ENCODE results near the gene XRN2.

- no peak for TF ChIP-seq SMC3 (IDR thresholded peaks at IDR 0.05)
- TF ChIP-seq, protein P1, sequence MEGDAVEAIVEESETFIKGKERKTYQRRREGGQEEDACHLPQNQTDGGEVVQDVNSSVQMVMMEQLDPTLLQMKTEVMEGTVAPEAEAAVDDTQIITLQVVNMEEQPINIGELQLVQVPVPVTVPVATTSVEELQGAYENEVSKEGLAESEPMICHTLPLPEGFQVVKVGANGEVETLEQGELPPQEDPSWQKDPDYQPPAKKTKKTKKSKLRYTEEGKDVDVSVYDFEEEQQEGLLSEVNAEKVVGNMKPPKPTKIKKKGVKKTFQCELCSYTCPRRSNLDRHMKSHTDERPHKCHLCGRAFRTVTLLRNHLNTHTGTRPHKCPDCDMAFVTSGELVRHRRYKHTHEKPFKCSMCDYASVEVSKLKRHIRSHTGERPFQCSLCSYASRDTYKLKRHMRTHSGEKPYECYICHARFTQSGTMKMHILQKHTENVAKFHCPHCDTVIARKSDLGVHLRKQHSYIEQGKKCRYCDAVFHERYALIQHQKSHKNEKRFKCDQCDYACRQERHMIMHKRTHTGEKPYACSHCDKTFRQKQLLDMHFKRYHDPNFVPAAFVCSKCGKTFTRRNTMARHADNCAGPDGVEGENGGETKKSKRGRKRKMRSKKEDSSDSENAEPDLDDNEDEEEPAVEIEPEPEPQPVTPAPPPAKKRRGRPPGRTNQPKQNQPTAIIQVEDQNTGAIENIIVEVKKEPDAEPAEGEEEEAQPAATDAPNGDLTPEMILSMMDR (IDR thresholded peaks at IDR 0.05) = no peak
- TF ChIP-seq, protein P2, sequence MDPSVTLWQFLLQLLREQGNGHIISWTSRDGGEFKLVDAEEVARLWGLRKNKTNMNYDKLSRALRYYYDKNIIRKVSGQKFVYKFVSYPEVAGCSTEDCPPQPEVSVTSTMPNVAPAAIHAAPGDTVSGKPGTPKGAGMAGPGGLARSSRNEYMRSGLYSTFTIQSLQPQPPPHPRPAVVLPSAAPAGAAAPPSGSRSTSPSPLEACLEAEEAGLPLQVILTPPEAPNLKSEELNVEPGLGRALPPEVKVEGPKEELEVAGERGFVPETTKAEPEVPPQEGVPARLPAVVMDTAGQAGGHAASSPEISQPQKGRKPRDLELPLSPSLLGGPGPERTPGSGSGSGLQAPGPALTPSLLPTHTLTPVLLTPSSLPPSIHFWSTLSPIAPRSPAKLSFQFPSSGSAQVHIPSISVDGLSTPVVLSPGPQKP (IDR thresholded peaks at IDR 0.05; ENCODE audit: low read depth, low read length) = no peak
- no peak for TF ChIP-seq HOXB5 (CRISPR knock-in tag; IDR thresholded peaks at IDR 0.05)
- TF ChIP-seq, protein P3, sequence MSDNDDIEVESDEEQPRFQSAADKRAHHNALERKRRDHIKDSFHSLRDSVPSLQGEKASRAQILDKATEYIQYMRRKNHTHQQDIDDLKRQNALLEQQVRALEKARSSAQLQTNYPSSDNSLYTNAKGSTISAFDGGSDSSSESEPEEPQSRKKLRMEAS (IDR thresholded peaks at IDR 0.05) = no peak
- TF ChIP-seq RCOR1 (IDR thresholded peaks at IDR 0.05; ENCODE audit: low read depth, low read length) = no peak
- TF ChIP-seq KDM5A (IDR thresholded peaks at IDR 0.05) = no peak
- no peak for TF ChIP-seq POLR2A (IDR thresholded peaks at IDR 0.05; ENCODE audit: low read length)
- TF ChIP-seq RARB (CRISPR knock-in tag; IDR thresholded peaks at IDR 0.05) = no peak
- TF ChIP-seq CEBPB (IDR thresholded peaks at IDR 0.05) = no peak
- TF ChIP-seq RAD21 (conservative IDR thresholded peaks at IDR 0.05 in 1 of 2, IDR thresholded peaks at IDR 0.05 in 1 of 2) = no peak
- no peak for TF ChIP-seq EP300 (IDR thresholded peaks at IDR 0.05)
- TF ChIP-seq, protein P4, sequence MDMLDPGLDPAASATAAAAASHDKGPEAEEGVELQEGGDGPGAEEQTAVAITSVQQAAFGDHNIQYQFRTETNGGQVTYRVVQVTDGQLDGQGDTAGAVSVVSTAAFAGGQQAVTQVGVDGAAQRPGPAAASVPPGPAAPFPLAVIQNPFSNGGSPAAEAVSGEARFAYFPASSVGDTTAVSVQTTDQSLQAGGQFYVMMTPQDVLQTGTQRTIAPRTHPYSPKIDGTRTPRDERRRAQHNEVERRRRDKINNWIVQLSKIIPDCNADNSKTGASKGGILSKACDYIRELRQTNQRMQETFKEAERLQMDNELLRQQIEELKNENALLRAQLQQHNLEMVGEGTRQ (IDR thresholded peaks at IDR 0.05) = no peak
Measured at GRCh38 chr20:21435576-21435975, 132.4 kb downstream of the XRN2 start.

Data from A549 (cell line).